Liver (tissue), 9 donors: ENCODE results near the gene PIP5K1C. TPM values are rescaled to one million over a fixed set of nuclear protein-coding genes. Genes with fewer than 3 reads are reported as not detected.

Source experiments
- DNase-seq: peaks from one replicate; pipeline ENCODE4 v3.0.0-alpha.2; 2017; ENCODE audit warnings: low spot score
- H3K27ac ChIP-seq, 2 donors: one replicate each; pipeline ENCODE4 v1.7.0; 2013; ENCODE audit warnings: inconsistent platforms in 2 of 2, low read length in 2 of 2, control low read depth in 1 of 2, low read depth in 1 of 2, mild to moderate bottlenecking in 1 of 2
- H3K27me3 ChIP-seq, 4 donors: one replicate each; pipeline versions ENCODE4 v1.6.1 to v1.7.0; 2013; ENCODE audit warnings: low read length in 3 of 4, inconsistent platforms in 1 of 4, mild to moderate bottlenecking in 1 of 4, moderate library complexity in 1 of 4; ENCODE audit not compliant: control insufficient read depth in 4 of 4, insufficient read depth in 4 of 4
- H3K36me3 ChIP-seq, 4 donors: one replicate each; pipeline versions ENCODE4 v1.6.1 to v1.7.0; 2013; ENCODE audit warnings: low read length in 3 of 4, mild to moderate bottlenecking in 3 of 4, low read depth in 1 of 4, moderate library complexity in 1 of 4; ENCODE audit not compliant: control insufficient read depth in 4 of 4, insufficient read depth in 3 of 4
- H3K4me1 ChIP-seq, 4 donors: one replicate each; pipeline versions ENCODE4 v1.6.1 to v1.7.0; 2013; ENCODE audit warnings: low read length in 3 of 4, mild to moderate bottlenecking in 3 of 4, moderate library complexity in 1 of 4; ENCODE audit not compliant: control insufficient read depth in 4 of 4, insufficient read depth in 4 of 4
- H3K4me3 ChIP-seq, 3 donors: one replicate each; pipeline versions ENCODE4 v1.6.1 to v1.7.0; 2013; ENCODE audit warnings: low read length in 3 of 3, control low read depth in 1 of 3, low read depth in 1 of 3, mild to moderate bottlenecking in 1 of 3
- H3K9ac ChIP-seq, 2 donors: one replicate each; pipeline ENCODE4 v1.7.0; 2013; ENCODE audit warnings: low read length in 2 of 2, mild to moderate bottlenecking in 2 of 2, moderate library complexity in 2 of 2, control low read depth in 1 of 2, low read depth in 1 of 2
- H3K9me3 ChIP-seq, 4 donors: one replicate each; pipeline versions ENCODE4 v1.6.1 to v1.7.0; 2013; ENCODE audit warnings: low read length in 3 of 4; ENCODE audit not compliant: control insufficient read depth in 4 of 4
- ATF3 ChIP-seq: IDR thresholded peaks from 2 replicates; pipeline ENCODE4 v1.6.1; 2016; ENCODE audit warnings: antibody characterized with exemption
- CTCF ChIP-seq: fragments of 150-350 bp; IDR thresholded peaks from 2 replicates; pipeline ENCODE4 v1.5.1; 2017; ENCODE audit warnings: improper control_type of control experiment, low read depth, low read length; ENCODE audit not compliant: missing input control
- EGR1 ChIP-seq, 2 donors: IDR thresholded peaks; 2 replicates each; pipeline ENCODE4 v1.6.1; 2016 to 2018; ENCODE audit warnings: antibody characterized with exemption in 2 of 2, low read depth in 2 of 2
- FOXA1 ChIP-seq: IDR thresholded peaks from 2 replicates; pipeline ENCODE4 v1.6.1; 2016; ENCODE audit warnings: antibody characterized with exemption
- FOXA2 ChIP-seq: IDR thresholded peaks from 2 replicates; pipeline ENCODE4 v1.6.1; 2016; ENCODE audit warnings: antibody characterized with exemption
- GABPA ChIP-seq, 2 donors: IDR thresholded peaks in 1 of 2; conservative IDR thresholded peaks in 1 of 2; 2 replicates each; pipeline ENCODE4 v1.6.1; 2016; ENCODE audit warnings: antibody characterized with exemption in 2 of 2, mild to moderate bottlenecking in 1 of 2, moderate library complexity in 1 of 2
- HNF4A ChIP-seq, 2 donors: conservative IDR thresholded peaks; 2 replicates each; pipeline ENCODE4 v1.6.1; 2016; ENCODE audit warnings: antibody characterized with exemption in 2 of 2, mild to moderate bottlenecking in 2 of 2
- HNF4G ChIP-seq: IDR thresholded peaks from 2 replicates; pipeline ENCODE4 v1.6.1; 2016; ENCODE audit warnings: antibody characterized with exemption
- JUND ChIP-seq, 2 donors: IDR thresholded peaks; 2 replicates each; pipeline ENCODE4 v1.6.1; 2016; ENCODE audit warnings: antibody characterized with exemption in 2 of 2
- MAX ChIP-seq: IDR thresholded peaks from 2 replicates; pipeline ENCODE4 v1.6.1; 2016; ENCODE audit warnings: antibody characterized with exemption
- RAD21 ChIP-seq, 2 donors: IDR thresholded peaks; 2 replicates each; pipeline ENCODE4 v1.6.1; 2016; ENCODE audit warnings: antibody characterized with exemption in 2 of 2, mild to moderate bottlenecking in 2 of 2
- REST ChIP-seq: IDR thresholded peaks from 2 replicates; pipeline ENCODE4 v1.6.1; 2016; ENCODE audit warnings: antibody characterized with exemption, mild to moderate bottlenecking
- RXRA ChIP-seq, 2 donors: IDR thresholded peaks; 2 replicates each; pipeline ENCODE4 v1.6.1; 2017 to 2018; ENCODE audit warnings: antibody characterized with exemption in 2 of 2, mild to moderate bottlenecking in 1 of 2
- SP1 ChIP-seq: IDR thresholded peaks from 2 replicates; pipeline ENCODE4 v1.6.1; 2018; ENCODE audit warnings: antibody characterized with exemption, mild to moderate bottlenecking
- TAF1 ChIP-seq: conservative IDR thresholded peaks from 2 replicates; pipeline ENCODE4 v1.6.1; 2016; ENCODE audit warnings: antibody characterized with exemption, mild to moderate bottlenecking
- YY1 ChIP-seq: IDR thresholded peaks from 2 replicates; pipeline ENCODE4 v1.6.1; 2016; ENCODE audit warnings: antibody characterized with exemption, mild to moderate bottlenecking
- ZBTB33 ChIP-seq: IDR thresholded peaks from 2 replicates; pipeline ENCODE4 v1.6.1; 2016; ENCODE audit warnings: antibody characterized with exemption
- WGBS: extraction: QIAGEN DNeasy Blood & Tissue Kit; methylation state at CpG from one replicate; pipeline ENCODE4 v1.1.7; 2013; 5-methylcytosine and 5-hydroxymethylcytosine counted together
- polyA plus RNA-seq, 2 donors: library from polyadenylated mRNA; stranded (reverse) in 1 of 2; unstranded in 1 of 2; fragments of 200-250 nt in 1 of 2; fragments of >200 nt in 1 of 2; fragmentation: Nextera tagmentation in 1 of 2; extraction: Ambion mirVana in 1 of 2; gene quantifications; one replicate each; pipeline versions ENCODE4 v1.2.1 to v1.2.3, GENCODE V29; 2013 to 2015
- total RNA-seq, 2 donors: library from RNA; depleted of rRNA; stranded (reverse); fragments of >200 nt; gene quantifications; one replicate each; pipeline ENCODE4 v1.2.3, GENCODE V29; 2014
- donor health status: healthy.
- donor health status: healthy.
- donor health status: healthy.
- donor health status: healthy.
- donor health status: healthy.

The PIP5K1C gene
- total and polyA plus RNA-seq, 4 donors: 1.8 to 7.4 (median 6.0) TPM

- H3K9ac ChIP-seq: no peak overlapping the region
- no peaks in the 10 kb centered on the region for H3K9me3 ChIP-seq
- H3K27ac ChIP-seq: no peak overlapping the region
- no peaks in the 10 kb centered on the region for H3K4me1 ChIP-seq
- TF ChIP-seq RXRA (IDR thresholded peaks at IDR 0.05) (no peak), MAX (no peak), REST (no peak), HNF4G (no peak), CTCF (no peak), YY1 (no peak)
- peaks cover 2 to 20% (median 5%) of the 10 kb centered on the region in 4 donors for H3K36me3 ChIP-seq
- DNase-seq: no peak
- 89% methylated on average over 20 of the region's 20 CpGs for WGBS
- no peaks in the 10 kb centered on the region for H3K27me3 ChIP-seq
- H3K4me3 ChIP-seq: no peak overlapping the region
Measured at GRCh38 chr19:3733549-3734309, 33.5 kb upstream of the PIP5K1C start.

- H3K9ac ChIP-seq: no peak overlapping the region
- H3K4me1 ChIP-seq: no peaks in the 10 kb centered on the region
- no peak for DNase-seq
- peaks cover 0 to 9% (median 2%) of the 10 kb centered on the region in 4 donors for H3K36me3 ChIP-seq
- no peaks in the 10 kb centered on the region for H3K9me3 ChIP-seq
- H3K27me3 ChIP-seq: no peaks in the 10 kb centered on the region
- no peak overlapping the region for H3K4me3 ChIP-seq
- no peak overlapping the region for H3K27ac ChIP-seq
- 97% methylated on average over 1 of the region's 1 CpG for WGBS
- TF ChIP-seq HNF4A (conservative IDR thresholded peaks at IDR 0.05) (no peak), GABPA (IDR thresholded peaks at IDR 0.05 in 1 of 2, conservative IDR thresholded peaks at IDR 0.05 in 1 of 2) (no peak), TAF1 (no peak), SP1 (no peak), RAD21 (IDR thresholded peaks at IDR 0.05) (no peak), FOXA2 (no peak), ZBTB33 (no peak), EGR1 (IDR thresholded peaks at IDR 0.05; ENCODE audit: low read depth in 2 of 2) (no peak), MAX (no peak), JUND (IDR thresholded peaks at IDR 0.05) (no peak), ATF3 (no peak), REST (no peak), FOXA1 (no peak), CTCF (no peak), RXRA (IDR thresholded peaks at IDR 0.05) (no peak)
Measured at GRCh38 chr19:3732108-3732507, 31.8 kb upstream of the PIP5K1C start.
